ENCODE results near the gene DCST2.

The DCST2 gene

DNA sequence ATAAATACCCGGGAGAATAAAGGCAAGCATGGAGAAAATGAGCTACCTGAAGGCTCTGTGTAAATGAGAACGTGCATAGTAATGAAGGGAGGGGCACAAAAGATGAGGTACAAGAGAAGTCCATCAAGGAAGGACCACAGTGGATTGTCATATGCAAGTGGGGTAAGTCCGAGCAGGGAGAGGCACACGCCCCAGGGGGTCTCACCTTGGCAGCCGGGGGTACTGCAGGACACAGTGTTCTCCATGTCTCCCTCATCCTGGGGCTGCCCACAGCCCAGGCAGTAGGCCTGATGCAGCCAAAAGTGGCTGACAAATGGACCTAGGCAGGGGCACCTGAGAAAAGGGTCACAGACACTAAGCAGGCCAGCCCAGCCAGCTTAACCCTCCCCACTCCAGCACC is 10.0 kb downstream of the DCST2 start:
- no peak for DNase-seq

DNA sequence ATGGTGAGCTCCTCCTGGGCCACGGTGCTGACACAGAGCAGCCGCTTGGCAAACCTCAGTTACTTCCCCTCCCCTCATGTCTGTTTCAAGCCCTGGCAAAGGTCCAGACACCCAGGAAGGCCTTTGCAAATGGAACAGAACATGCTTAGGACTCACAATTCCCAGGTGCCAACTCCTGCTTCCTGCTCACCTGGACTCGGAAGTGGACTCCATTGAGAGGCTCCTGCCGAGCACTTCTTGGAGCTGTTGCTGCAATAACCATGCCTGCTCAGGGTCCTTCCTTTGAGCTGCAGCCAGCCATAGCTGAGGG is 10.7 kb downstream of the DCST2 start:
- no peak for DNase-seq

DNA sequence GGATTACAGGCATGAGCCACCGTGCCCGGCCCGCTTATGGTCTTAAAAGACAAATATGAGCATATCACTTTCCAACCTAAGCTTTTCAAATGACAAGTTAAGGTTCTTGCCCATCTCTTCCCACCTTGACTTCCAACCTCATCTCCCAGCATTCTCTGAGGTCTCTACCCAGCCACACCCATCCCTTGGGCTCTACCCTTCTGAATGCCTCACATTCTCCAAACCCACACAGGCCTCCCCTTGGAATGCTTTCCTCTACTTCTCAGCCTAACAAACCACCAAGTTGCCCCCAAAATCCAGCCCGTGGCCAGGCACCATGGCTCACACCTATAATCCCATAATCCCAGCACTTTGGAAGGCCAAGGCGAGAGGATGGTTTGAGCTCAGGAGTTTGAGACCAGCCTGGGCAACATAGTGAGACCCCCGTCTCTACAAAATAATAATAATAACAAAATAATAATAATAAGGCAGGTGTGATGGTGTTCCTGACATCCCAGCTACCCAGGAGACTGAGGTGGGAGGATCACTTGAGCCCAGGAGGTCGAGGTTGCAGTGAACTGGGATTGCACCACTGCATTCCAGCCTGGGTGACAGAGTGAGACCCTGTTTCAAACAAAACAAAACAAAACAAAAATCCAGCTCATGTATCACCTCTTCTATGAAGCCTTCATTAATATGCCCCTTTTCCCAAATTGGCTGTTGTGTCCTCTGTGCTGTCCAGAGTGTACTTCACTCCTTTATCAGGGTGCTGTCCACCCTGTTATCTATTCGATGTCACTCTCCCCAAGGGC is 11.2 kb downstream of the DCST2 start:
- no peak for DNase-seq

GRCh38 chr1:155019377-155020245 is 14.0 kb downstream of the DCST2 start:
- no peak for DNase-seq

GRCh38 chr1:155018617-155019348 is 14.8 kb downstream of the DCST2 start:
- DNase-seq, result no peak

- no peak for DNase-seq
These were observed 15.7 kb downstream of the DCST2 start for GRCh38 chr1:155017946-155018316.

GRCh38 chr1:155017041-155017945 is 16.3 kb downstream of the DCST2 start:
- DNase-seq, result peak; percentile 94

- DNase-seq, result no peak
These were observed 17.2 kb downstream of the DCST2 start for GRCh38 chr1:155016231-155016831.

DNA sequence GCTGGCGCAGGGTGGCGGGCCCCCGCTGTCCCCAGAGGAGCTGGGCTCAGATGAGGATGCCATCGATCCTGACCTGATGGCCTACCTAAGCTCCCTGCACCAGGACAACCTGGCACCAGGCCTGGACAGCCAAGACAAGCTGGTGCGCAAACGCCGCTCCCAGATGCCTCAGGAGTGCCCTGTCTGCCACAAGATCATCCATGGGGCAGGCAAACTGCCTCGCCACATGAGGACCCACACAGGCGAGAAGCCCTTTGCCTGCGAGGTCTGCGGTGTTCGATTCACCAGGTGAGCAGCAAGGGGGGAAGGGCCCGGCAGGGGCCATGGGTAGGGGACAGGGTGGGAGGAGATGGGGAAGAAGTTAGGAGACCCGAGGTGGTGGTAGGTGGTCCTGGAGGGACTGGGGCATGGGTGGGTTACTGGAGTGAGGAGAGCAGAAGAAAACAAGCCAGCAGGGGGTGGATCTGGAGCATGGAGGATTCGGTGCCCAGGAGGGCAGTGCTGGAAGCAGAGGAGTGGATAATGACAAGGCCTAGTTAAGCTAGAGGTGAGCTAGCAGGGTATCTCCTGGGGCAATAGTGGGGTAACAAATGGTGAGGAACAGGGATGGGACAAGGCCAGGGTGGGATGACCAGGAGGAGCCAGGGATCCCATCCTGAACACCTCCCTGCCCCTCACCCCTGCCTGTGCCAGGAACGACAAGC is 17.9 kb downstream of the DCST2 start:
- DNase-seq, result no peak

DNA sequence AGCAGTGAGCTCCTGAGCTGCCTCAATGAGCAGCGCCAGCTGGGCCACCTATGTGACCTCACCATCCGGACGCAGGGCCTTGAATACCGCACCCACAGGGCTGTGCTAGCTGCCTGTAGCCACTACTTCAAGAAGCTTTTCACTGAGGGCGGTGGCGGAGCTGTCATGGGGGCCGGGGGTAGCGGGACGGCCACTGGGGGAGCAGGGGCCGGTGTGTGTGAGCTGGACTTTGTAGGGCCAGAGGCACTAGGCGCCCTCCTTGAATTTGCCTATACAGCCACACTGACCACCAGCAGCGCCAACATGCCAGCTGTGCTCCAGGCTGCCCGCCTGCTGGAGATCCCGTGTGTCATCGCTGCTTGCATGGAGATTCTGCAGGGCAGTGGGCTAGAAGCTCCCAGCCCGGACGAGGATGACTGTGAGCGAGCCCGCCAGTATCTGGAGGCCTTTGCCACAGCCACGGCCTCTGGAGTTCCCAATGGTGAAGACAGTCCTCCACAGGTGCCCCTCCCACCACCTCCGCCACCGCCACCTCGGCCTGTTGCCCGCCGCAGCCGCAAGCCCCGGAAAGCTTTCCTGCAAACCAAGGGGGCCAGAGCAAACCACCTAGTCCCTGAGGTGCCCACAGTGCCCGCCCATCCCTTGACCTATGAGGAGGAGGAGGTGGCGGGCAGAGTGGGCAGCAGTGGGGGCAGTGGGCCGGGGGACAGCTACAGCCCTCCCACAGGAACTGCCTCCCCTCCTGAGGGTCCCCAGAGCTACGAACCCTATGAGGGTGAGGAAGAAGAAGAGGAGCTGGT is 18.7 kb downstream of the DCST2 start:
- DNase-seq, result no peak

DNA sequence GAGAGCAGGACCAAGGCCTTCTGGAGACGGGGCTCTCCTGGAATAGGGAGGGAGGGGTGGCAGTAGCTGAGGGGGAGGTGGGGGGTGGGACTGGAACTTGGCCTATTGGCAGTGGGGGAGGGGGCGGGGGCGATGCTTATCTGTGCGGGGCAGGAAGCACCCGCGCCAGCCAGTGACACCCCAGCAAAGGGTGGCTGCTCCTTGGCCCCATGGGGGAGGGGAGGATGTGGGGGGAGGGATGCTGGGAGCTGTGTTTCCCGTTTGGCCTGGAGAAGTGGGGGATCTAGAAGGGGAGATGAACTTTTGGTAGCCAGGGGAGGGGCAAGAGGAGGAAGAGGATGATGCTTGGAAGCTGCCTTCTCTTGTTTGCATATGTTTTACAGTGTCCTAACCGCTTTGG is 19.9 kb downstream of the DCST2 start:
- DNase-seq, result no peak

DNA sequence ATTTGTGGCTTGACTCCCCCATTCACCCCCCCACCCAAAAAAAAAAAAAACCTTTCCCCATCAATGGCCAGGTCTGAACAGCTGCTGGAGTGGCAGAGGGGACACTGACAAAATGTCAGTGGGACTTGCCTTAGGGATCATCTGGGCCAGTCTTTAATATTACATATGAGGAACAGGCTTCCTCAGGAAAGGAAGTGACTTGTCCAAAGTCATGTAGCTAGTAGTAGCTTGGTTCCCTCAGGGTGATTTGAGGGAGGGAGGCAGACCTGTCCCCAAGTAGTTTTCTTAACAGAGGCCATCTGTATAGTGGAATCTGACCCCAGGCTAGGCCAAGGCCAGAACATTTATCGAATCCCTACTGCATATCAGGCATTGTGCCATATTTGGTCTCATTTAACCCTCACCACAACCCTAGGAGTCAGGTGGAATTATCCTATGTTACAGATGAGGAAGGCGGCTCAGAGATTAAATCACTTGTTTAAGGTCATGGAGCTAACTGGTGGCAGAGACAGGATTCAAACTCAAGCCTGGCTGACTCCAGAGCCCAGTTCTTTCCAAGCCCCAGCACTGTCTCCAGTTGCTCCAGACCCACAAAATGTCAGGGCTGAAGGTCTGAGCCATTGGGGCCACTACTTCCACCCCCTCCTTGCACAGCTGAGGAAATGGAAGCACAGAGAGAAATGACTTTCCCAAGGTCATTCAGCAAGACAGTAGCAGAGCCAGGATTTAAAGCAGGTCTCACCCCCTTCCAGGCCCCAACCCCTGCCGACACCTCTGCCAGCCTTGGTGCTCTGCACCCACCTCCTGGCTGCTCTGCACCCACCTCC is 20.6 kb downstream of the DCST2 start:
- DNase-seq, result no peak

GRCh38 chr1:155012026-155012546 is 21.5 kb downstream of the DCST2 start:
- no peak for DNase-seq

DNA sequence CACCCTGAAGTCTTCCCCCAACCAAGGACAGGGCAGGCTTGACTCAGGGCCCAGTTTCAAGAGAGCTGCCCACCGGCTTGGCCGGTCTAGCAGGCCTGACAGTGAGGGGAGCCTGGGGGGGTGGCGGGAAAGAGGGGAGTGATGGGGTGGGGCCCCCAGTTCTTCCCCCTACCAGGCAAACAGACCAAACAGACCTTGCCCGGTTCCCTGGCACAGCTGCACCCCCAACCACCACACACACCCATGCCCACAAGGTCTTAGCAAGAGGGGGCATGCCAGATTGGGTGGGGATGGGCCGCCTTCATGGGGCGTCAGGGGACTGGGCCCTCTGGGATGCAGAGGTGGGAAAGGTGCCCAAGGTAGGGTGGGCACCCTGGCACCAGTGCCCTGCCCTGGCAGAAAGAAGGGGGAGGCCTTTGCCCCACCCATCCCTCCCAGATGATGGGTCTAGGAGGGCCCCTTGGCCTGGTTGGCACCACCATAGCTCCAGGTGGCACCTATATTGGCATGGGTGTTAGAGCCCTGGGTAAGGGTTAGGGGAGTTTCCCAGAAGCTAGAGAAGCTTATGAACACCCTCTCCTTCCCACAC is 22.1 kb downstream of the DCST2 start:
- no peak for DNase-seq

- DNase-seq, result no peak
These were observed 22.6 kb downstream of the DCST2 start for GRCh38 chr1:155011004-155011416.

DNA sequence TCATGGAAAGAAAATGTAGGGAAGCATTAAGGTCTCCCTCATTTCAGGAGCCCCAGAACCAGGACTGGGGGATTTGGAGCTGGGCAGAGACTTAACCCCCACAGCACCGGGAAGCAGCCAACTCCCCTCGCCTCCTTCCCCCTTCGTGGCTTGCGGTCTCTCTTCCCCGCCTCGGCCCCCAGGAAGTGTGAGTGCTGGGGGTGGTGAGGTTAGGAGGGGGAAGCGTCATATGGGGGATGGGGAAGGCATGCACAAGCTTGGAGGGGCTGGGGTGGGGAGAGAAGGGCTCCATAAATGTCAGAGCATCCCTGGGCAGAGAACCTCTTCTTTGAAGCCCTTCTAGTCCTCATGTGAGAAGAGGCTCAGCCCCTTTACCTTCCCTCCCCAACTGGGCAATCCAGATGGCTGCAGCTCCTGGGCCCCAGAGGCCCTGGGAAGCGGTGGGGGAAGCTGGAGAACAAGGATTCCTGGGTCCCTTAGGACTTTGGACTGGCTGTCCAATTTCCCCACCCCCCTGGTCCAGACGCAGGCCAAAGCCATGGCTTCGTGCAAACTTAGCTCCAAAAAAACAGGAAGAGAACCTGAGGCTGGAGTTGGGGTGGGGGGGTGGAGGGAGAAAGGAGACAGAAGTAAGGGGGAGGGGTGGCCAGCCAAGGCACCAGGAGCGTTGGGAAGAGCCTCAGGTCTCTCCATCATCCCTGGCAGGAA is 23.2 kb downstream of the DCST2 start:
- DNase-seq, result no peak

GRCh38 chr1:155009742-155010141 is 23.8 kb downstream of the DCST2 start:
- DNase-seq, result no peak

- no peak for DNase-seq
These were observed 24.3 kb downstream of the DCST2 start for GRCh38 chr1:155009221-155009711.

Measured in activated CD8-positive, alpha-beta memory T cell treated with anti-CD3 and anti-CD28 coated beads for 24 hours (primary cell).